Bronchial epithelial cell (primary cell): ENCODE measurements around the gene SLC9A9. TPM values are rescaled to one million over a fixed set of nuclear protein-coding genes. Genes with fewer than 3 reads are reported as not detected.
"Not testable (repeated sequence)": the region's sequence is repeated elsewhere in the genome, so short reads cannot be mapped to it uniquely, and the experiment has no call there.

Experiments used
- DNase-seq: peaks from one replicate; pipeline ENCODE4 v3.0.0-alpha.2; 2010; ENCODE audit warnings: low read depth
- FAIRE-seq: peaks from 2 replicates; lab custom pipeline; 2011; peaks lifted over from hg19 to GRCh38; lab: Jason Lieb, UNC
- H3K27me3 ChIP-seq: 2 replicates; pipeline ENCODE4 v1.5.1; 2011; ENCODE audit warnings: low read length; ENCODE audit not compliant: control insufficient read depth, insufficient read depth
- H3K36me3 ChIP-seq: 2 replicates; pipeline ENCODE4 v1.5.1; 2011; ENCODE audit warnings: low read length; ENCODE audit not compliant: control insufficient read depth, insufficient read depth
- H3K4me3 ChIP-seq: 2 replicates; pipeline ENCODE4 v1.5.1; 2011; ENCODE audit warnings: mild to moderate bottlenecking, low read depth, low read length, control low read depth
- total RNA-seq: library from RNA; depleted of rRNA; stranded (reverse); fragments of >200 nt; gene quantifications from 2 replicates; pipeline ENCODE4 v1.2.1, GENCODE V29; 2014
- TF ChIP-seq, protein P1 (sequence below): IDR thresholded peaks from 2 replicates; pipeline ENCODE4 v1.5.1; 2011; ENCODE audit warnings: mild to moderate bottlenecking, moderate library complexity, low read length, control low read depth, inconsistent platforms; ENCODE audit not compliant: insufficient read depth, severe bottlenecking

Gene SLC9A9
- total RNA-seq, 1 donor from 2014 or later = 1.3 TPM

DNA sequence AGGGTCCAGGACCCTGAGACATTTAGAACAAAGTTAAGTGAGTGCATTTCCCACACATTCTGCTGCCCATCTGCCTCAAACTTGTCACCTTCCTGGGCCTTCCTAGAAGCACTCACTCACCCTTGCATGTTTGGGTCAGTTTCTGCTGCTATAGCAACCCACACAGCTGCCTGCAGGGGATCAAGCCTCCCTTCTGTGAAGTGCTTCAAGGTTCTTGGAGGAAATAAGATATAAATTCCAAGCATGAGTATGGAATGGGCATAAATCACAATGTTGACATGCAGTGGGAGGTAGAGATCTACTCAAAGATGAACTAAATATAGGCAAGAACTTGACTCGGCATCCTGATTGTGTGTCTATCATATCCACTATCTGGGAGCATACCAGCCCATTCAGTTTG, 140.4 kb downstream of the SLC9A9 start:
- no peaks in the 10 kb centered on the region for H3K36me3 ChIP-seq
- H3K4me3 ChIP-seq = no peak overlapping the region
- FAIRE-seq = no peak
- TF ChIP-seq, protein P1, sequence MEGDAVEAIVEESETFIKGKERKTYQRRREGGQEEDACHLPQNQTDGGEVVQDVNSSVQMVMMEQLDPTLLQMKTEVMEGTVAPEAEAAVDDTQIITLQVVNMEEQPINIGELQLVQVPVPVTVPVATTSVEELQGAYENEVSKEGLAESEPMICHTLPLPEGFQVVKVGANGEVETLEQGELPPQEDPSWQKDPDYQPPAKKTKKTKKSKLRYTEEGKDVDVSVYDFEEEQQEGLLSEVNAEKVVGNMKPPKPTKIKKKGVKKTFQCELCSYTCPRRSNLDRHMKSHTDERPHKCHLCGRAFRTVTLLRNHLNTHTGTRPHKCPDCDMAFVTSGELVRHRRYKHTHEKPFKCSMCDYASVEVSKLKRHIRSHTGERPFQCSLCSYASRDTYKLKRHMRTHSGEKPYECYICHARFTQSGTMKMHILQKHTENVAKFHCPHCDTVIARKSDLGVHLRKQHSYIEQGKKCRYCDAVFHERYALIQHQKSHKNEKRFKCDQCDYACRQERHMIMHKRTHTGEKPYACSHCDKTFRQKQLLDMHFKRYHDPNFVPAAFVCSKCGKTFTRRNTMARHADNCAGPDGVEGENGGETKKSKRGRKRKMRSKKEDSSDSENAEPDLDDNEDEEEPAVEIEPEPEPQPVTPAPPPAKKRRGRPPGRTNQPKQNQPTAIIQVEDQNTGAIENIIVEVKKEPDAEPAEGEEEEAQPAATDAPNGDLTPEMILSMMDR = no peak
- H3K27me3 ChIP-seq = no peaks in the 10 kb centered on the region
- DNase-seq = no peak

DNA sequence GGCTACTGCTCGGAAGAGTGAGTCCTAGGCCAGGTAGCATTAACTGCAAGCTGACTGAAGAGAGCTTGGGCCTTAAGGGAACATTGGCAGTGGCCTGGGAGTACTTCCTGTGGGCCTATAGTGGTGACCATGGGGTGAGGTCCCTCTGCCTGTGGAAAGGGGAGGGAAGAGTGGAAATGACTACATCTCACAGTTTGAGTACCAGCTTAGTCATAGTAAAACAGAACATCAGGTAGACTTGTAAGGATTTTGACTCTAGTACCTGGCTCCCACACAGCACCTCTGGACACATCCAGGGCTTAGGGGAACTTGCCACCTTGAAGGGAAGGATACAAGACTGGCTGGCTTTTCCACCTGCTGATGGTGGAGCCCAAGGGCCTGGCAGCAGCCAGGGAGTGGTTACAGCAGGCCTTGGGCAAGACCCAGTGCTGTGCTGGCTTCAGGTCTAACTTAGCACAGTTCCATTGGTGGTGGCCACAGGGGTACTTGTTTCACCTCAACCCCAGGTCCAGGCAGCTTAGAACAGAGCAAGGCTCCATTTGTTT, 147.8 kb downstream of the SLC9A9 start:
- Histone ChIP-seq H3K27me3 (no peaks in the 10 kb centered on the region), H3K4me3 (no peak overlapping the region), H3K36me3 (no peaks in the 10 kb centered on the region)
- DNase-seq (peak; percentile 8), FAIRE-seq (no peak)
- TF ChIP-seq, protein P1 = no peak

DNA sequence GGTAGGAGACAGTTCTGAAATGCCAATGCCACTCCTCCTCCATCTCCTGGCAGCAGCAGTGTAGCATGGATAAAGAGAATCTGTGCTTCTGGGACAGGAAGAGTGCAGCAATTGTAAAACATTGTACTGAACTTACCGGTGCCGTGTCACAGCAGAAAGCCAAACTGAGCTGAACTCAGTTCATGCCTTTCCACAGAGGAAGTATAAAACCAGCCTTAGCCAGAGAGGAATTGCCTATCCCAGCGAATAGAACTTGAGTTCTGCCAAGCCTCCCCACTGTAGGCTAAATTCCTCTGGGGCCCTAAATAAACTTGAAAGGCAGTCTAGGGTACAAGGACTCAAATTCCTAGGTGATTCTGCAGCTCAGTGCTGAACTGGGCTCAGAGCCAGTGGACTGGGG, 148.8 kb downstream of the SLC9A9 start:
- no peak overlapping the region for H3K4me3 ChIP-seq
- TF ChIP-seq, protein P1 = no peak
- no peaks in the 10 kb centered on the region for H3K27me3 ChIP-seq
- FAIRE-seq = peak; percentile 7
- no peak for DNase-seq
- no peaks in the 10 kb centered on the region for H3K36me3 ChIP-seq

DNA sequence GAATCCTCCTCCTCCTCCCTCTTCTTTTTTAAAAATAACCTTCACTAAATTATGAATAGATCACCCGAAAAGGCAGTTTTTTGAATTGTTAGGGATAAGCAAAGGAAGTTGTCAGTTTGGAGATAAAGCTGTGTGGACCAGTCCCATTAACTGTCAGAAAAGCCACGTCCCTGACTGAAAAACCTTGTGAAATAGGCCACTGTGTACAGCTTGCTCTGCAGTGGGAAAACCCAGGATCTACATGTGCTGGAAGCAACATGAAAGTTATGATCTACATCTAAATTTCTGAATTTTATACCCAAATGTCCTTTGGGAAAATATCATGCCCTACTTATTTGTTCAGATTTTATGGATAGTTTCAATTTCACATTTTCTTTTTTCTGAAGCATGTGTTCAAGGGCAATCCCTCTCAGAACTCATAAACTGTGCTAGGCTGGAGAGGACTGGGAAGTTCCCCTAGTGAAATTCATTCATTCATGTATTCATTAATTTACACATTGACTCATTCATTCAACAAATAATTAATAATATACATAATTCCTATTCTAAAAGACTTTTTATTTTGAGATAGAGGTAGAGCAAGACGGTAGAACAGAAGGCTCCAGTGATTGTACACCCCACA, 149.5 kb downstream of the SLC9A9 start:
- no peaks in the 10 kb centered on the region for H3K36me3 ChIP-seq
- H3K27me3 ChIP-seq = no peaks in the 10 kb centered on the region
- no peak for DNase-seq
- TF ChIP-seq, protein P1 = no peak
- no peak for FAIRE-seq
- H3K4me3 ChIP-seq = no peak overlapping the region

DNA sequence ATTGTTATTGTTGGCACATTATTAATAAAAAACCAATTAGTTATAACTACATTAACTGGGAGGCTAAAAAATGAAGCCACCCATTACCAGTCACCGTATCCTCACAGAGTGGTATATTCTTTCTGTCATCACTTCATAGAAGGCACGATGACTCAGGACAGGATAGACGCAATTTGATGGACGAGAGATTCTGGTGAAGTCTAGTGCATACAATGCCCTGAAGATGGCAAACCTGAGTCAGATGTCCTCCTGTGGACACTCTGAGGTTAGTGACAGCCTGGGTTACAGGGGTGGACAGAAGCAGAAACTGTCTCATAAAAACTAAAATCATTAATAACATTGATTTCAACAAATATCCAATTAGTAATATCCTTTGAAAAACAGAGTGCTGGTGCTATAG, 150.3 kb downstream of the SLC9A9 start:
- DNase-seq (peak; percentile 8), FAIRE-seq (no peak)
- TF ChIP-seq, protein P1 = no peak
- H3K4me3 ChIP-seq = no peak overlapping the region
- H3K27me3 ChIP-seq = no peaks in the 10 kb centered on the region
- H3K36me3 ChIP-seq = no peaks in the 10 kb centered on the region

DNA sequence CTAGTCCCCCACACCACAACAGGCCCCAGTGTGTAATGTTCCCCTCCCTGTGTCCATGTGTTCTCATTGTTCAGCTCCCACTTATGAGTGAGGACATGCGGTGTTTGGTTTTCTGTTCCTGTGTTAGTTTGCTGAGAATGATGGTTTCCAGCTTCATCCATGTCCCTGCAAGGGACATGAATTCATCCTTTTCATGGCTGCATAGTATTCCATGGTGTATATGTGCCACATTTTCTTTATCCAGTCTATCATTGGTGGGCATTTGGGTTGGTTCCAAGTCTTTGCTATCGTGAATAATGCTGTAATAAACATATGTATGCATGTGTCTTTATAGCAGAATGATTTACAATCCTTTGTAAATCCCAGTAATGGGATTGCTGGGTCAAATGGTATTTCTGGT, 152.9 kb downstream of the SLC9A9 start:
- DNase-seq, H3K4me3 ChIP-seq, FAIRE-seq, H3K27me3 ChIP-seq, H3K36me3 ChIP-seq: not testable (repeated sequence)
